GM21381 (cell line): ENCODE measurements around the gene EPAS1.

Experiments used
- ATAC-seq: cut with Tn5 transposase; IDR thresholded peaks from one replicate; pipeline ENCODE4 v1.9.1; 2021; ENCODE audit warnings: mild to moderate bottlenecking, moderate library complexity; ENCODE audit not compliant: unreplicated experiment

EPAS1 gene

GRCh38 chr2:46299365-46300263 is 2.4 kb downstream of the EPAS1 start:
- ATAC-seq, result no peak

DNA sequence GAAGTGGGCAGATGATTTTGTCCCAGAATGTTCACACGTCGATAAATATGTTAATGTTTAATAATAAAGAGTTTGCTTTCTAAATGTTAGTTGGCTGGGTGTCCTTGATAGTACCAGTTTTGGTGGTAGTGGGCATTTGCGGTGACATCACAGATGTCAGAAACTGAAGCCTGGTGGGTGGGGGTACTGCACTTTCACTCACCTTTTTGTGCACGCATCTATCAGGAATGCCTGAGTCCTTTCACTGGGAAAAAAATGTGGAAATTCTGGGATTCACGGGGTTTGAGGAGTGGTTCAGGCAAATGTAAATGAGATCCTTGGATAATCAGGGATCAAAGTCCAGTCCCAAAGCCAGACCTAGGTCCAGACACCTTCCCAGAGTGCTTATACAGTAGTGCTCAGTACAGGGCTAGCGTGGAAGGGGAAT is 3.2 kb downstream of the EPAS1 start:
- no peak for ATAC-seq

DNA sequence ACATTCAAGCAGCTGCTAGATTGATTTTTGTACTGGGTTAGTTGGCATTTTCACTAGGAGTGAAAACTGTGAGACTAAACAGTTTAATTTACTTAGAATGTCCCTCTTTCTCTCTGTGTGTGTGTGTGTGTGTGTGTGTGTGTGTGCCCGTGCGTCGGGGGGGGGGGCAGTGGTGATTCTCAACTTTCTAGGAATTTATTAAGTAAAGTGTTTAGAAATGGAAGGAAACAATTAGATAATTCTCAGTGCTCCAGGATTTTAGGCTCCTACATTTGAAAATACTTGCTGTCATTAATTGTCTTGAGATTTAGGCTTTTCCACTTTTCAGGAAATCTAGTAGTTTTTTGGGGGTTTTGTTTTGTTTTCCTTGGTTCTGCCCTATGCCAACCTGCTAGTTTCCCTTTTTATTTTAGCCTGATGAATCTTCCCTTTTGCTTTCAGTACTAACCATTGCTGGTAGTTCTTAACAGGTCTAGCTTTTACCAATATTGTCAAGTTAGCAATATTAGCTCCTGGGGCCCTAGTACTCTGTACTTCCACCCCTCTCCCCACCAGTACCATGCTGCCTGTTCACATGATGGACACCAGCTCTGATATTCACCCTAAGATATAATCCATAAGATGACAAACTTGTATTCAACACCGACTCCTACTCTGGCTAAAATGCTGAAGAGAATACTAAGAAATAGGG is 4.9 kb downstream of the EPAS1 start:
- ATAC-seq, result no peak

GRCh38 chr2:46303233-46303632 is 6.0 kb downstream of the EPAS1 start:
- ATAC-seq, result no peak

DNA sequence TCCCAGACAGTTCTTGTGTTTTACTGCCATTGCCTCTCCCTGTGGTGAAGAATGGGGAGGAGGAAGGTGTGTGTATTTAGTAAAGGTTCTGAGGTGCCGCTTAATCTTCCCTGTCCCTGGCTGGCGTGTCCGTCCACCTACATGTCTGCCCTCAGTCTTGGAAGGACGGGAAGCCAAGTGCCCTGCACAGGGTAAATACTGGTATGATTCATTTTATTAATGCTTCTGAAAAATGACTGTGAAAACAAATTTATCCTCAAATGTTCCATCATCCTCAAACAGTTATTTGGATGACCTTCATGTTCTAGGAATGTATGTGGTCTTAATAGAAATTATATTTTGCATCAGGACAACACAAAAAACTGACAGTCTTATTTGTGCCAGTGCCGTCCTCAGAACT is 6.6 kb downstream of the EPAS1 start:
- ATAC-seq, result no peak

DNA sequence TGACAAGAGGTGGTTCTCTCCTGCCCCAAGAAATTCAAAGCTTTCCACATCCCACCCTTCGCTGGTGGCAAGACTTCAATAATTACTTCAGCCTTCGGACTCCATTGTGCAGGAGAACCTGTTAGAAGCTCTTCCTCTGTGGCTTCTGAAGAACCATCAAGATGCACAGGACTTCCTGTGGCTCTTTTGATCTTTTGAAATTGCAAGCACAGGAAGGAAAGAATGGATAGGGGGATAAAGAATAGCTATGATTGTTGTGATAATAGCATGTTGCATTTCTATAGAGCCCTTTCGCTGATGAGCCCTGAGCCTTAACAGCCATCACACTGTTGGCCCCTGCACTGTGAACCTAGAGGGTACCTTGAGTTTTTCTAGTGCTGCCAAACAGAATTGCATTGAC is 7.4 kb downstream of the EPAS1 start:
- ATAC-seq, result no peak

DNA sequence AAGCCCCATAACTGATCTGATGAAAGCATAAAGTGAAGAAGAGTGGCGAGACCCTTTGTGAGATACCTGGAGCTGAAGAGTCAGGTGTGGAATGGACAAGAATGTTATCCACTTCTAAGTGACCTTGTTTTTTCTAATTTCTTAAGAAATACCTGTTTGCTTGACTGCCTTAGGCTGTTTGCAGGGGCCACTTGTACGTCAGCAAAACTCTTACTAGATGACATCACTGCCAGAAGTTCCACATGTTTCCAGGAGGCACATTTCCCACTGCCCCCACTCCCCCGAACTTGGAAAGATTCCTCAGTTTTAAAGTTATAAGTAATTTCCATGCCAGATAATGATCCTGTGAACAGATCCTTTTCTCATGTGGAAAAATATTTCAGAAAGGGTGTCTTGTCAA is 8.0 kb downstream of the EPAS1 start:
- no peak for ATAC-seq

DNA sequence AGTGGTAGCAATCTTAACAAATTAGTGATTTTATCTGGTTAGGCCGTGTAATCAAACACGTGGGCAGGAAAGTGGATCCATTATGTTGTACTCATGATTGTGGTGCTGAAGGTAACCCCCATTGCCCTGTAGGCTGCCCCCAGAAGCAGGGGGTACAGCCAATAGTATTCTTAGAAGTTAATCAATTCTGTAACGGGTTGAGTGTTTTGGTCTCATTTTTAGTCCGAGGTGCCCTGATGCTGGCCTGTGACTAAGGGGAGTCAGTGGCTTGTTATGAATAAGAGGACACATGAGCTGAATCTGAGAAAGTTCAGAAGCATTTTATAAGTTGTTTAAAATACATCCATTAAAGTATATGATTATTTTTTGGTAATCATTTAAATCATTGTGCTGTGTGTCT is 8.6 kb downstream of the EPAS1 start:
- ATAC-seq, result no peak

DNA sequence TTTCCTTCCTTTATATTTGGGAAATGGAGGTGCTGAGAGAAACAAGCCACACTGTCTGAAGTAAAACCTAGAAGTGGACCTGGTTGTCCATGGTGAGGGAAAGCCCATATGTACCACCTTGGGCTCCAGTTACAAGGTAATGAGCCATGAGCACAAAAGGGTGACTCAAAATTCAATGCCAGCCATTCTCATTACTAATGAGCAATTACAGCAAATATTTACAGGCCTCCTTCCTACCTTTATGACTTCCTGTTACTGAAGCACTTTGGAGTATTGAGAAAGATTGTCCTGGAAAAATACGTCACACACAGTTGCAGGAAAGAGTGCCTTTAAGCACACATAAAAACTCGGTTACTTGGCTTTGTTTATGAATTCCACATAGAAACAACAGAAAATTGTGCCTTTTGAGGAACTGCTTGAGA is 9.1 kb downstream of the EPAS1 start:
- ATAC-seq, result no peak

- no peak for ATAC-seq
These were observed 9.9 kb downstream of the EPAS1 start for GRCh38 chr2:46306988-46307655.

GRCh38 chr2:46308081-46308480 is 10.9 kb downstream of the EPAS1 start:
- ATAC-seq, result no peak

DNA sequence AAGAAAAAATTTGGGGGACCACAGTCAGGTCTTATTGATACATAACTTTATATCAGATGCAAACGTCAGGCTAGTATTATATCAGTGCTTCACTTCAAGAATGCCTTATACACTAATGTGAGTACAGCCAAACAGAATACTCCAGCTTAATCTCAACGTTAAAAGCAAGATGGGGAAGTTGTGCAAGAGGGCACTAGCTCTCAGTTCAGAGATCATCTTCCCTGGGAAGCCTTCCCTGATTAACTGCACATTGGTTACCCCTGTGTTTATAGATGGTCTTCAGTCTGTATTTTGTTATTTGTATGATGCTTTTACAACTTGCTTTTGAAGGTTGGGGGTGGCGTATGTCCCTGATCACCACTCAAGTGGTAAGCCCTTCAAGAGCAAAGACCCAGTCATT is 11.4 kb downstream of the EPAS1 start:
- ATAC-seq, result no peak

DNA sequence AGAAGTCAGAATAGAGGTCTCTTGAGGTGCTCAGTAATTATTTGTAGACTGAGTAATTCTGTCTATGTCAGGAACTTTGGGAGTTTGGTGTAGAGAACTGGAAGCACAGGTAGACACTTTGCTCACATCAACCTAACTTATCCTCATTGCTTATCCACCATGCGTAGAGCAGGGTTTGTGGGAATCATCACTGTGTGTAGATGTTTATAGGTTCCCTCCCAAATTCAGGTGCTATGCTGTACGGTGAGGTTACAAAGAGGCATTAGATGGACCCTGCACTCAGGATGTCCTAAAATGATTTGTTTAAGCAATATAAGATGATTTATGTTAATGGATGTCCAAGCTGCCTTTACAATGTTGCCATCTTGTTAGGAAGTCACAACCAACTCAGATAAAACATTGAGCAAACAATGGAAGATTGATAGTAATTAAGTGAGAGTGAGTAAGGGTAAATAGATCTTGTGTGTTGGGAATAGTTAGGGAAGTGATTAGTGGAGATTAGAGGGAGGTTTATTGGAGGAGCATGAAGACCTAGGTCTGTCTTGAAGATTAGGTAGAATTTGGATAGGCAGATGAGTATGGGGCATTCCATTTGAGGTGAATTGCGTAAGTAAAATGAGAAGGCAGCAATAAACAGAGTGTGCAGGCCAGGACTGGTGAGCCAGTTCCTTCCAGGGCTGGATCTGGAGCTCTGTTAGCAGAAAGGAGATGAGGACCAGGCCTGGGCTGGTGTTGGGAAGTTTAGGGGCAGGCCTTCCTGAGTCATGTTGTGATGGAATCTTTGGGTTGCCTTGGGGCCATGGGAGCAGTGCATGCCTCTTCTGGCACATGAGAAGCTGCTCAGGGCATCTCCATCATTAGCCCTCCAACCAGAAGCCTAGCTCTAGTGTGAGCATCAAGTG is 12.1 kb downstream of the EPAS1 start:
- ATAC-seq, result no peak

GRCh38 chr2:46310446-46310845 is 13.2 kb downstream of the EPAS1 start:
- ATAC-seq, result no peak

DNA sequence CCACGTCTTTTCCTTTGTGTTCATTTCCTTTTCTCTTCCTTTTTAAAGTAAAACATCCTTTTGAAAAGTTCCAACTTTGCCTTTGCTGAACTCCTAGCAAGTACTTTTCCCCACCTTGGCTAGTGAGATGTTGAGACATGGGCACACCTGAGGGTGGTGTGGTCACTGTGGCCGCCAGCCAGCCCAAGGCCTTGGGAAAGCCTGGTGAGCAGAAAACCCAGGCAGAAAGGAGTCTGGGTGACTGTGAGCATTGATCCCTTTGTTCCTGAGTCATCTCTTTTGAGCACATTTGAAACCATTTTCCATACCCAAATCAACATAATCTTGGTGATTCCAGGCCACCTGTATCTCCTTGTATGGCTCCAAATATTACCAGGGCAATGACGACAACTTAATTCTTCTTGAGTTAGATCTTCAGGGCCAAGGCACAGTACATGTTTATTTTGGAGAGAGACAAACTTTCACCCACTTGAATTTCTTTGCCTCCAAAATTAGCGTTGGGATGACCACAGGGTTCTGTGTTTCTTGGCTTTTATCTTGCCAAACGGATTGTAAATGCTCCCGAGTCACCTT is 14.5 kb downstream of the EPAS1 start:
- no peak for ATAC-seq

GRCh38 chr2:46313063-46313462 is 15.9 kb downstream of the EPAS1 start:
- ATAC-seq, result no peak

DNA sequence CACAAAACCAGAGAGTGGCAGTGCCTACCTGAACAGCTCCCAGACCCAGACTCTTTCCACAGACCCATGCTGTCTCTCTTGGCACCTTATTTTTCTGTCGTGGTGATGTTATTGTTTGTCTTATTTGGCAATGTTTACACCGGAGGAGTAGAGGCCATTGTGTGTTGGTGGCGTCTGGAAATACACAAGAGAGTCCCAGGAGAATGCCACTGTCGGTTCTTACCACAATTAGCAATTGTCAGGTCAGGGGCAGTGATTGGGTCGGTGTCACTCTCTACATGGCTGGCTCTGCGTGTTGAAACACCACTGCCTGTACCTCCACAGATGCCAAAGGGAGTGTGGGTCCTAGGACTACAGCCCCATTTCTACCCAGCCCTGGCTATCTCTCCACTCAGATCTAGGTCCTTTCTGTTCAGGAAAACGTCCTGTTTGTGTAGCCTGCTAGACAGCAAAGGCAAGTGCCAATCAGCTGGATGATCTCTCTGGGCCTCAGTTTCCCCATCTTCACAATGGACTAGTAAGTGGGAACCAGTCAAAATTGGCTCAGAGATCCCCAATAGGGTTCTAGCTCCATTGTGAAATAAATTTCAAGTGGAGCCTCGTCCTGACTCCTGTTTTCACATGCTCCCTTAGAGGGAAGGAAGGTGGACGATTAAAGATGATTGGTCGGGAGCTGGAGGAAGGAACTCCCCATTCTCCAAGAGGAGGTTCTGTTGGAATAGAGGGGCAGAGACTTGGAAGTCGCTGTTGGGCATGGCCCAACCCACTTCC is 17.0 kb downstream of the EPAS1 start:
- no peak for ATAC-seq

- ATAC-seq, result no peak
These were observed 18.1 kb downstream of the EPAS1 start for GRCh38 chr2:46315103-46315890.

DNA sequence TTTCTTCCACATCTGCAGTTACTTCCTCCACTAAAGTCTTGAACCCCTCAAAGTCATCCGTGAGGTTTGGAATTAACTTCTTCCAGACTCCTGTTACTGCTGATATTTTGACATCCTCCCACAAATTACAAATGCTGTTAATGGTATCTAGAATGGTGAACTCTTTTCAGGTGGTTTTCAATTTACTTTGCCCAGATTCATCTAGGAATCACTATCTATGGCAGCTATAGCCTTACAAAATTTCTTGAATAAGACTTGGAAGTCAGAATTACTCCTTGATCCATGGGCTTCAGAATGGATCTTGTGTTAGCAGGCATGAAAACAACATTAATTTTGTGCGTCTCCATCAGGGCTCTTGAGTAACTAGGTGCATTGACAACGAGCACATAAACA is 19.9 kb downstream of the EPAS1 start:
- ATAC-seq, result no peak
